HG03565 (cell line): ENCODE data around the gene MTPN.

Experiments
- ATAC-seq: cut with Tn5 transposase; IDR thresholded peaks from one replicate; pipeline ENCODE4 v1.9.1; 2021; ENCODE audit warnings: mild to moderate bottlenecking, moderate library complexity; ENCODE audit not compliant: unreplicated experiment

The MTPN gene

DNA sequence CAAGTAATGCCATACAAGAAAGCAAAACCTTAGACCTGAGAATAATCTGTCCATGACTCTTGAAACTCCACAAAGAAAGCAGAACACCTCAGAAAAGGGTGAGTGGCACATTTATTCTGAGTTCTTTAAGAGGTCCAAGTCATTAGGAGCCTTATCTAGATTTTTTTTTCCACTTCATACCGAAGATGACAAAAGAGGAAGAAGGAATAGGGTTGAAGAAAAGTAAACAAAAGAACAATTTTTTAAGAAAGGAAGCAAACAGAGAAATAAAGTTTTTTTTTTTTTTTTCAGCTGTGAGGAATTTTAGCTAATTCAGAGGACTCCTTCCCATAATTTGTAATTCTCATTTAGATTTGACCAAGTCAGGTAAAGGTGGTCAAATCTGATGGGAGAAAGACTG, 13.1 kb upstream of the MTPN start:
- no peak for ATAC-seq

DNA sequence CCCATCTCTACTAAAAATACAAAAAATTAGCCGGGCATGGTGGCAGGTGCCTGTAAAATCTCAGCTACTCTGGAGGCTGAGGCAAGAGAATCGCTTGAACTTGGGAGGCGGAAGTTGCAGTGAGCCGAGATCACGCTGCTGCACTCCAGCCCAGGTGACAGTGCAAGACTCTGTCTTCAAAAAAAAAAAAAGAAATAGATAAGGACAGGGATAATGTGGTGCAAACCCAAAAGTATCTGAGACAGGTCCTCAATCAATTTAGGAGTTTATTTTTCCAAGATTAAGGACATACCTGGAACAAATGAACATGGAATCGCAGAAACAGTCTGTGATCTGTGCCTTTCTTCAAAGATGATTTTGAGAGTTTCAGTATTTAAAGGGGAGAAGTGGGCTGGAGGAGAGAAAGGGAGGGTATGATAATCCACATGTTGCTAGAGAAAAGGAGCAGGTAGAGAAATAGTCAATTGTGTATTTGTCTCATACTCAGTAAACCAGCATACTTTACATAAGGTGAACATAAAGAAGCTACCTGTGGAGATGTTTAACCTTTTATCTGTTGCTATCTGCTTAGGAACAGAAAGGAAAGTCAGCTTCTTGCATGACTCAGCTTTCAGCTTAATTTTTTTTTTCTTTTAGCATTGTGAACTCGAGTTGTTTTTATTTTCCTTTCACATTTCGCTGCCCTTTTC, 4.9 kb upstream of the MTPN start:
- ATAC-seq = no peak

DNA sequence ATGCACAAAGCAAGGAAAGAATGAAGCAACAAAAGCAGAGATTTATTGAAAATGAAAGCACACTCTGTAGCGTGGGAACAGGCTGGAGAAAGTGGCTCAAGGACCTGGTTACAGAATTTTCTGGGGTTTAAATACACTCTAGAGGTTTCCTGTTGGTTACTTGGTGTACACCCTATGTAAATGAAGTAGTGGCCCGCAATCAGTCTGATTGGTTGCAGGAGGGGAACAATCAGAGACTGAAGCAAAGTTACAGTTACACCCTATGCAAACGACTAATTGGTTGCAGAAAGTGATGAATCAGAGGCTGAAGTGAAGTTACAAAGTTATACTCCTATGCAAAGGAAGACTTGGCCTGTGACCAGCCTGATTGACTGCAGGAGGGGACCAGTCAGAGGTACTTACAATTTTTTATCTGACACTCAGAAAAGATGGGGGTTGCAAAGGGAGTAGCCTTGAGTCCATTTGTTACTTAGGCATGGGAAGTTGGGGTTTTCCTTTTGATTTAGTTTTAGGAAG, 3.6 kb upstream of the MTPN start:
- peak; percentile 77 for ATAC-seq

DNA sequence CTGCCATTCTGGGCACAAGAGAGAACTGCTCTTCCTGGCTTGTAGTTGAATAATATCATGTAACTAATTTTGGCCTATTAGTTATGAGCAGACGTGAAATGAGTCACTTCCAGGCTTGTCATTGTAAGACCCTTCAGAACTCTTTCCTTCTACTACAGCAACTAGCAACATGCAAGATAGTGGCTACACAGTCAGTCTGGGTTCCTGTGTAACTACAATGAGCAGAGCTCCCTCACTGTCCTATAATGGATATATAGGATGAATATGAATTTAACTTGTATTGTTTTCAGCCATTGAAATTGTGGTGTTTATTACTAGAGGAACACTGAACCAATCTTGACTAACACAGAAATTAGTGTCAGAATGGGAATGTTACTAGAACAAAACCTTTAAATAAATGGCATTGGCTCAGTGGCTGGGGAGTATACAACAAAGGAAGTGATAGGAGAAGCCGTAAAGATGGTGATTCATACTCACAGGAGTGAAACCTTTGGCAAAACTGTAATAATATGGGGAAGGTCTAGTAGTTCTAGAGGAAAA, 2.9 kb upstream of the MTPN start:
- peak; percentile 13 for ATAC-seq

DNA sequence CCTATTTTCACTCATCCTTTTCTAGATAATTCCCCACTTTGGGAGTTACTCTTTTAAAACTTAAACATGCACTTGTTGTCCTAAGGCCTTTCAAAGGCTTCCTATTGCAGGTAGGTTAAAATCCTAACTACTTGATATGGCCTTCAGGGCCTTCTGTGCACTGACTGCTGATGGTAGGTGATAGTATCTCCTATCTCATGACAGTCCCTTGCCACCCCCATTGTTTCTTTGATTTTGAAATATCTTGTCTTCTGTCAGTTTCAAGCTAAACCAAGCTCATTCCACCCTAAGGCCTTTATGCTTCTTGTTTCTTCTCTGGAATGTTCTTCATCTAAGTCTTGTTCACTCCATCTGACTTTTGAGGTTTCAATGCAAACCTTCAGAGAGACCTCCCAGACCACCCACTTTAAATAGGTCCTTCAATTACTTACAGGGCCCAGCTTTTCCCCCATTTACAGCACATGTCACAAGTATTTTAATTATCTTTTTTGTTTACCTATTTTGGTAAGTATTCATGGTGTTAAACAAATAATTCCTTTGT, 2.4 kb upstream of the MTPN start:
- ATAC-seq = no peak

DNA sequence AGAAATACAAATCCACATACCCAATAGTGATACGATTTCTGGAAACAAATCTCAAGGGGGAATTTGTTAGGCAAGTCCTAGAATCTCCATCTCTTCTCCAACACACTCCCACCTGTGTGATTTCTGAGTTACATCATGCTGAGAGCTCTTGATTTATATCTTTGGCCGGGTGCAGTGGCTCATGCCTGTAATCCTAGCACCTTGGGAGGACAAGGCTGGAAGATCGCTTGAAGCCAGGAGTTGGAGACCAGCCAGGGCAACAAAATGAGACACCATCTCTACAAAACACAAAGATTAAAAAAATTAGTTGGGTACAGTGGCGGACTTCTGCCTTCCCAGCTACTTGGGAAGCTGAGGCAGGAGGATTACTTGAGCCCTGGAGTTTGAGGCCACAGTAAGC, 1.5 kb upstream of the MTPN start:
- ATAC-seq = no peak

DNA sequence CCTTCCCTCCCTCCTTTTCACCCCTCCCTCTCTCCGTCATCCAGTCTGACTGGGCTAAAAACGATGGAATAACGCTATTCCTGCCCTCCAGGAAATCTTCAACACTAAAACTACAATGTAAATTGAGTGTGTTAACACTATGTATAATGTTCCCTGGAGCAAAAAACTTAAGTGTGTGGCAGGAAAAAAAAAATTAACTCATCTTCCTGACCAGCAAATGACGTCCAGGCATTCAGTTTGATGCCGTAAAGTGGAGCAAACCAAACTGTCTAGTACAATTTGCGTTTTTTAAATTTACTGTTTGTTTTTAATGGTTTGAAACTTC, 545 bp upstream of the MTPN start:
- no peak for ATAC-seq

DNA sequence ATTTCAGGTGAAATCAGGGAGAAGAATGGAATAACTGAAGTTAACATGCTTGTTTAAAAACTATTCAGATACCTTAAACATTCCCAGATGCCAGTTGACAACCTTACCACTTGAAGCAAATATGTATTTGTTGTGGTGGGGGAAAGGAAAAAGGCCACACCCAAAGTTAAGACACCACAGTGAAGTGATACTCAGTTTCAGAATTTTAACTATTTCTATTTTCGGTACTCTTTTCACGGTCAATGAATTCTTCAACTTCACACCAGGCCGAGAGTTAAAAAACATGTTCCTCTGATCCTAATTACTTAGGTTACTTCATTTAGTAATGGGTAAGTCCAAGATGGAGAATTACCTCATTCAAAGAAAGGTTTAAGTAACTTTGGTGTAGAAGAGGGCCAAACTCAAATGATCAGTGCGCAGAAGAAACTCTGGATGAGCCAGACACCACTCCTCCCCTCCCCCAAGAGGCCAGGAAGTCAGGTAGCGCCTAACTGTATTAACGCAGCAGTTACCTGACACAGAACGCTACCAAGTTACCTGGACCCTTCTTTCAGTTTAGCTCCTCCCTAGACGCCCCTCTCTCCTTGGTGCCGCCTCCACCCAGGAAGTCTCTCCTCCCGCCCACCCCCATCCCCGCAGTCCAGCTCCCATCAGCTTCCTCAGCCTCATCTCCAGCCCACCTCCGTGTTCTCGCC, 700 bp downstream of the MTPN start:
- no peak for ATAC-seq

DNA sequence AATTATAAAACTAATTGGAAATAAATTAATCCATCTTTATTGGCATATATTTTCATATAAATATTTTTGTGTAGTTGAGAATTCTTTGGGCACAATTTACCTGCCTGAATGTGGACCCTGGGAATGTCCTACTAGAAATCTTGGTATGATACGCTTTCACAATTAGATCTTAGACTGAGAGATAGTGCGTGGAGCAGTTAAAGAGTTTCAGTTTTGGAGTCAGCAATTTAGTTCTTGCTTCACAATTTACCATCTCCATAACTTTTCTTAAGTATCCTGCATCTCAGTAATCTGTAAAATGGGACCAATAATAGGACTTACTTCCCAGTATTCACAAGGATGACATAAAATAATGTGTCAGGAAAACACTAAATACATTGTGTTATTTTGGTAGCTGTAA, 2.0 kb downstream of the MTPN start:
- ATAC-seq = no peak

DNA sequence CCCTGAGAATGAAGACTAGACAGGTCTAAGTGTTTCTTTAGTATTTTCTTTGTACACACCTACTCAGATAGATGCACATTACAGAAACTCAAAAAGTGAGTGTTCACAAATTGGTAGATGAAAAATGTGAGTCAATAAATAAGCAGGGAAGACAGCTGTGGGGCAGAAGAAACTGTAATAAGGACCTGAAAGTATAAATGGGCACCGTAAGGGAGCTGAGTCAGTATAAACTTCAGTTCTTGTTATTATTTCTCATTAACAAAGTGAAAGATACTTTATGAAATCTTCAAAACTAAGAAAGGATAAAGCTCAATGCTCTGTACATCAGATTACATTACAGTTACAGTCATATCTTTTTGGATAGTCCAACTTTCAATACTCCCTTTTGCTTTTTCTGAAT, 2.5 kb downstream of the MTPN start:
- no peak for ATAC-seq

DNA sequence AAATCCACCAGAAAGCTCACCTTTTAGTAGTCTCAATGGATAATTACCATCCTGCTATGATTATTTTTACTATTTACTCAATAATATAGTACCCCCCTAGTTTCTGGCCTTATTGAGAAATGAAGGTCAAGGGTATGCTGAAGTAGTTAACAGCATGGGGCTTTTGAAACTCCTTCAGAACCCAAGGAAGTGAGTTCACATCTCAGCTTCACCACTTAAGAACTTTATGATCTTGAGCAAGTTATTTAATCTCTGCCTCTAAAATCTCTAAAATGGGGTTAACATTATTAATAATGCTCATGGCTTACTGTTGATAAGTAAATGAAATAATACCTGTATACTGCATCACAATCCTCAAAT, 5.8 kb downstream of the MTPN start:
- peak; percentile 0 for ATAC-seq

DNA sequence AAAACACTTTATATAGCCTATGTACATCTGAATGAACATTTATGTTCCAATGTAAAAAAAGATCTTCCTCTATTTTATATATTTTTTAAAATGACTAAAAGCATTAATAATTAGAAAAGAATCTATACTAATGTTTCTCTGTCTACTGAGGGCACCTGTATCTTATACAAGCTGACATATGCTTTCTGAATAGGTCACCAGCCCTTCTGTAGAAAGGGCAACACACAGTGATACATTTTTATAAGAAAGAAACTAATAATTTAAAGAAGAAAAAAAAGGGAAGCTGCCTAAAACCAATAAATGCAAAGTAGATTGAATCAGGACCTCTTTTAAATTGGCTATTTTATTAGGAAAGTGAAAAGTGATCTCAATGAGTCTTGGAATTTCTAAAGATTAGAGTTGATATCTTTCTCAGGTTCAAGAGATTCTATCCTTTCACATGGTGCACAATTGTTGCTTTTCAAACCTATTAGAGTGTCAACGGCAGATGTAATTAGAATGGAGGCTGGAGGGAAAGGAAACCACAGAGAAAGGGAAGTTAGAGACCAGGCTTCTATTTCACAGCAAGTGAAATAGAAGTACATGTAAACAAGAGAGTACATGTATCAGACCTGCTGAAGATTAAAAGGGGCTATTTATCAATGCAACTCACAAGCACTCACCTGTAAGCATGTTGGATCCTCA, 6.3 kb downstream of the MTPN start:
- peak; percentile 79 for ATAC-seq

DNA sequence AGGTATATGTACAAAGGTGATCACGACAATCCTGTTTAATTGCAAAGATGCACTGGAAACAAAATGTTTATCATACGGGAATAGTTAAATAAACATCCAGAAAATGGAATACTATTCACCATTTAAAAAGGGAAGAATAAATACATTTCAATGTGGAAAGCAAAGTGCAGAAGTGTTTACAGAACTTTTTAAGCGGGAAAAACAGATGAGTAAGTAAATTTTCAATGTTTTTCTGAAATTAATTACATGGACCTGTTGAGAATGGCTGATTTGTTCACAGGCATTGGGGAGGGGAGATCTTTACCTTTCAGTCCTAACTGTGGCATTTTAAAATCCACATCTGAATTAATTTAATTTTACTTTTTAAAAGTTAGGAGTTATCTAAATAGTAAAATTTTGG, 7.1 kb downstream of the MTPN start:
- ATAC-seq = no peak

DNA sequence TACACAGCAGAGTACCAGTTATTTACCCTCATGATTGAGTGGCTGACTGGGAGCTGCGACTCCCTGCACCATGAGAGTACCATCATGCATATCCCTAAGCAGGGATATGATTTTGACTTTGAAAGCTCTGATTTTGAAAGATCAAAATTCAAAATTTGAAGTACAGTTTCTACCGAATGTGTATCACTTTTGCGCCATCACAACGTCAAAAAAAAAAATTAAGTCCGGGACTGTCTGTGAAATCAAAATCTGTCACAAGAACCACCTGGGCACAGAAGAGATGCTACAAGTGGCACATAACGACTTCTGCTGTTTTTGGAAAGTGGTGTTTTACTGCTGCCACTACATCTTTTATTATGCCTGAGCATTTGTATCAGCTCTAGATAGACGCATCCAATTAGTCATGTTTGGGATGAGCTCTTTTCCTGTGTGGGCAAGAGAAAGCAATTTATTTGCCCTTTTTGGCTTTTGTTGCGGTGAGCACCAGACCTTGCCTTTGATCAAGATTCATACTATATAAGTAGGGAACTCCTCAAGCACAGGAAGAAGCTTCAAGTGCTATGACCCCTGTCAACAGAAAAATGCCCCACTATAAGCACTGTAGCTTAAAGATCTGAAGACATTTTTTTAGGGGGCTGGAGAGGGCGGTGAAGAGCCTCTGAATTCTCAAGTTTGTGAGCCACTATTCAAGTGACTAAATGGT, 10.7 kb downstream of the MTPN start:
- no peak for ATAC-seq

DNA sequence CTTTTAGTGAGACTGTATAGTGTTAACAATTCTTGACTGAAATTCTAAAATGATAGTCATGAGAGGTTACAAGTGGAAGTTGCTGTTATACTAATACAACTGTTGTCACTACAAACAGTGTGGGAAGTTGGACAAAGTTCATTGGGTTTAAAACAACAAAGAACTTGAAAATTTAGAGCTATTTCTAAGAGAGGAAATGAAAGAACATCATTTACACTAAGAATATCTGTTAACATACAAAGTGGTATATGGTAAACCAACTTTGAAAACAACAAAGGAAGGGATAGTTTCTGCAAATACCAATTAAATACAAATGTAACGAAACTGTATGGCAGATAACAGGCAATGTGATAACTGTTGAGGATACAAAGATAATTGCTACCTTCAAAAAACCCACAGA, 11.6 kb downstream of the MTPN start:
- peak; percentile 51 for ATAC-seq

DNA sequence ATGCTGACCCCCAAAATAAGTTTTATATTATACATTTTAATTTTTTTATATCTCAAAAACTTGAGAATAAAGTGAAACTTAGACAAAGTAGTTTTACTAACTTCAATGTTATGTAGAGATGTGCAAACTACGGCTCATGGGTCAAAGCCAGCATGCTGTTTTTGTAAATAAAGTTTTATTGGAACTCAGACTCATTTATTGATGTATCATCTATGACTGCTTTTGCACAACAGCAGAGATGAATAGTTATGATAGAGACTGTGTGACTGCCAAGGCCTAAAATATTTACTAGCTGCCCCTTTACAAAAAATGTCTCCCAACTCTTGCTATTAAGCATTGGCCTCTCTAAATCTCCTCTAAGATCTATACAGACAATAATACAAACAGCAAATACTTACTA, 12.4 kb downstream of the MTPN start:
- no peak for ATAC-seq

DNA sequence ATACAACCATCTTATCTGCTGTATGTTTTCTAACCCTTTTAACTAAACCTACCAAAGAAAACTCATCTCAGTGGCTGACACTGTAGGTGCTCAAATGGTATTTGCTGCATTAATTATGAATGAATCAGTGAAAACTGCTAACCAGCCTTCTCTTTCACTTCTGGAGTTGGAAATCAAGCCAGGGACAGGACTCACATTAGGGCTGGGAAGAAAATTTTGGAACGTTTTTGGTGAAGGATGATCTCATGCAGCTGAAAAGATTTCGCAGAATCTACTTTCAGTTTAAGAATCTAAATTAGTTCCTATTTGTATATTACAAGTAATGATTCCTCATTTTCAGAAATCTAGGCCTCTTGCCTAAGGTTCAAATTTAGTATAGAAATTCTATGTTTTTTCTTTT, 12.9 kb downstream of the MTPN start:
- no peak for ATAC-seq

DNA sequence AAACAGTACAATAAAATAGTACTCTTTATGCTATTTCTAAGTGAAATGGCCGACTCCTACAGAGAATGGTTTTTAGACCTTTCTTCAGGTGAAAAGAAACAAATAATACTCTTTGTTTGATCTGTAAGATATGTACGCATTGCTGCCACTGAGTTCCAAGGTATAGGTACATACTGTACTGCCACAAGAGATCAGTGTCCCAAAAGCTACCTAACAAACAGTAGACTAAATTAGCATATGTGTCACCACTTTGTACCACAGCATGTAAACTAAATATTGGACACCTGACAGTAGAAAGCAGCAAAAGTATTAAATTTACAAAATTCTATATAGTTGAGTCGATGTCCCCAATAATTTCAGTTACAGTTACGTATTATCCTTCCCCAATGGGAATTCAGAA, 14.4 kb downstream of the MTPN start:
- ATAC-seq = no peak

DNA sequence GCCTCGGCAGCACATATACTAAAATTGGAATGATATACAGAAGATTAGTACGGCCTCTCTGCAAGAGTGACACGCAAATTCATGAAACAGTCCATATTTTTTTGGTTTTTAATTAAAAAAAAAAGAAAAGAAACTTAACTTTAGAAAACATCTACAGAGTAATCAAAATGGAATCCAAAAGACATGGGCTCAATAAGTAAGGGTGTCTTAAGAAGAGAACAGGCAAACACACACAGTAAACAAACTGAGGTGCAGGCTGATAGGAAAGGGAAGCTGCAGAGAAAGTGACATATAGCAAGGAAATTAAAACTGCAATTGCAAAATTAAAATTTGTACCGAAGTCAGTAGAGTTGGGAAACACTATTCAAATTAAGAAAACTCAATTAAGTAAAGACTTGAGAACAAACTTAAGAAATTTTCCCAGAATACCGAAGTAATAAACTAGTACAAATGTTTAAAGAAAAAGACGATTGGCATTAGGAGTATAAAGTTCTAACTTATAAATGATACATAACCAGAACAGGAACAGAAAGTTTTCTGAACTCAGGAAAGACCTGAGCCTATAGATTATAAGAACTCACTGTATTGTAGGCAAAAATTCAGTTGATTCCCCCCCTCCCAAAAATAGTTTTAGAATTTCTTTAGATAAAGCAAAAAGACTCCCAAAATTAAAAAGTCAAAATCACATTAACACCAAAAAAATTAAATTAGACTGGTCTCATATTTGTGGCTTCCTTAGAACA, 16.3 kb downstream of the MTPN start:
- no peak for ATAC-seq

DNA sequence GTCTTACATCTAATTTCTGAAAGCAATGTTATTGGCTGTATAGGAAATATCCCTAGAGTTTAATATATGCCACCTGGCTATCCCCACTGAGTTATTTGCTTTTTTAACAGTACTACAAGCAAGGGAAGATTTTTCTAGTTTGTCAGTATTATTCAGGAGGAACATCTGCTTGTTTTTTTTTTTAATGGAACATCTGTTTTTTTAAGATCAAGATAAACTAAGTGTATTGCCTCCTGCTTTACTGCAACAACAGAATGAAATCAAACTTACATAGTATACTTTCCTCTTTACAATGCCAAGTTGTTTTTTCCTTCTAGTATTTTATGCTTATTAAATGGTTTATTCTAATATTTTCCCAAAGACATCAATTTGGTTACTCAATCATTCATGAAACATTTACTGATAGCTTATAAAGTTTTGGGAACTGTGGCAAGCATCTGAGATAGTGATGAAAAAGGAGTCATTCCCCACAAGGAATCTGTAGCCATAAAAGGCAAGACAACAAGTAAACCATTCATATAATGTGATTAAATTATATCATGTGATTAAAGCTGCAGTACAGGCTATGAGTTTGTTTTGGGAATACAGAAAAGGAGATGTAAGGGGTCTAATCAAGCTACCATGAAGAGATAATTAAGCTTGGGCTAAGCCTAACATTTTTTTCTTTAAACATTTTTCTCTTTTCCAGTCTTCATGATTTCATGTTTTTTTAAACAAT, 17.4 kb downstream of the MTPN start:
- no peak for ATAC-seq
